Right lobe of liver (tissue), 4 donors: ENCODE results near the gene EEFSEC.

ENCODE experiments used
- POLR2A ChIP-seq: fragments of 450-650 bp; IDR thresholded peaks from one replicate; pipeline ENCODE4 v1.6.1; 2017; ENCODE audit warnings: antibody characterized with exemption, mild to moderate bottlenecking
- TF ChIP-seq, protein P1 (sequence below), 4 donors: fragments of 200-600 bp in 3 of 4; fragments of 450-650 bp in 1 of 4; IDR thresholded peaks; one replicate each; pipeline versions ENCODE4 v1.5.1 to v1.8.0; 2016 to 2022; ENCODE audit warnings: antibody characterized with exemption in 4 of 4, mild to moderate bottlenecking in 2 of 4
- donor health status: DM: no; HTN: no; CAD: no.
- donor health status: DM: no; HTN: no; CAD: no.
- donor health status: DM: no; HTN: yes; CAD: no.

DNA sequence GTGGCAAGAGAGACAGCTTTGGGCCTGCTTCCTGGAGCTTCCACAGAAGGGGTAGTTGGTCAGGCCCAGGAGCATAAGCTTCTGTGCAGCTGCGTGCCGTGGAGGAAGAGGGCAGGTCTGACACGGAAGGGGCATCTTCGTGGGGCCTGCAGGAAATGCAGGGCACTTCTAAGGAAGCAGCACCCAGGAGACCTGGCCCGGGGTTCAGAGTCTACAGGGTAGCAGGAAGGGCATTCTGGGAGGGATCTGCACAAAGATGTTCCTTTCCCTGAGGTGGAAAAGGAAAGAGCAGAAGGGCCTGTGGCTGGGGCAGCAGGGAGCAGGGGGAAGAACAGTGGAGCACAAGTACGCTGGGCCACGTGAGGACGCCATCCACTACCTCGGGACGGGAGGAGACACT is 228.3 kb downstream of the EEFSEC start:
- TF ChIP-seq POLR2A: no peak
- TF ChIP-seq, protein P1, sequence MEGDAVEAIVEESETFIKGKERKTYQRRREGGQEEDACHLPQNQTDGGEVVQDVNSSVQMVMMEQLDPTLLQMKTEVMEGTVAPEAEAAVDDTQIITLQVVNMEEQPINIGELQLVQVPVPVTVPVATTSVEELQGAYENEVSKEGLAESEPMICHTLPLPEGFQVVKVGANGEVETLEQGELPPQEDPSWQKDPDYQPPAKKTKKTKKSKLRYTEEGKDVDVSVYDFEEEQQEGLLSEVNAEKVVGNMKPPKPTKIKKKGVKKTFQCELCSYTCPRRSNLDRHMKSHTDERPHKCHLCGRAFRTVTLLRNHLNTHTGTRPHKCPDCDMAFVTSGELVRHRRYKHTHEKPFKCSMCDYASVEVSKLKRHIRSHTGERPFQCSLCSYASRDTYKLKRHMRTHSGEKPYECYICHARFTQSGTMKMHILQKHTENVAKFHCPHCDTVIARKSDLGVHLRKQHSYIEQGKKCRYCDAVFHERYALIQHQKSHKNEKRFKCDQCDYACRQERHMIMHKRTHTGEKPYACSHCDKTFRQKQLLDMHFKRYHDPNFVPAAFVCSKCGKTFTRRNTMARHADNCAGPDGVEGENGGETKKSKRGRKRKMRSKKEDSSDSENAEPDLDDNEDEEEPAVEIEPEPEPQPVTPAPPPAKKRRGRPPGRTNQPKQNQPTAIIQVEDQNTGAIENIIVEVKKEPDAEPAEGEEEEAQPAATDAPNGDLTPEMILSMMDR (IDR thresholded peaks at IDR 0.05): no peak
